ENCODE measurements around the gene PROB1.

PROB1 gene

GRCh38 chr5:139410993-139411828 lies 16.3 kb upstream of the PROB1 start:
- TF ChIP-seq EP300 (IDR thresholded peaks at IDR 0.05; ENCODE audit: borderline replicate concordance) (no peak), TAF1 (IDR thresholded peaks at IDR 0.05; ENCODE audit: low read depth) (no peak), EGR1 (IDR thresholded peaks at IDR 0.05) (no peak), ZBTB7A (IDR thresholded peaks at IDR 0.05; ENCODE audit: low read depth) (no peak), REST (IDR thresholded peaks at IDR 0.05; ENCODE audit: low read depth) (no peak), TEAD4 (IDR thresholded peaks at IDR 0.05) (no peak), FOXM1 (IDR thresholded peaks at IDR 0.05; ENCODE audit: borderline replicate concordance, low read depth) (no peak), CEBPB (IDR thresholded peaks at IDR 0.05) (no peak), NFIC (IDR thresholded peaks at IDR 0.05) (no peak), CREB1 (IDR thresholded peaks at IDR 0.05; ENCODE audit: low read depth) (no peak), RAD21 (IDR thresholded peaks at IDR 0.05; ENCODE audit: low read depth) (no peak), YY1 (IDR thresholded peaks at IDR 0.05; ENCODE audit: low read depth) (no peak), TCF12 (IDR thresholded peaks at IDR 0.05; ENCODE audit: low read depth) (no peak)
- TF ChIP-seq, protein P1, sequence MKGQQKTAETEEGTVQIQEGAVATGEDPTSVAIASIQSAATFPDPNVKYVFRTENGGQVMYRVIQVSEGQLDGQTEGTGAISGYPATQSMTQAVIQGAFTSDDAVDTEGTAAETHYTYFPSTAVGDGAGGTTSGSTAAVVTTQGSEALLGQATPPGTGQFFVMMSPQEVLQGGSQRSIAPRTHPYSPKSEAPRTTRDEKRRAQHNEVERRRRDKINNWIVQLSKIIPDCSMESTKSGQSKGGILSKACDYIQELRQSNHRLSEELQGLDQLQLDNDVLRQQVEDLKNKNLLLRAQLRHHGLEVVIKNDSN (IDR thresholded peaks at IDR 0.05), result no peak
- TF ChIP-seq, protein P2, sequence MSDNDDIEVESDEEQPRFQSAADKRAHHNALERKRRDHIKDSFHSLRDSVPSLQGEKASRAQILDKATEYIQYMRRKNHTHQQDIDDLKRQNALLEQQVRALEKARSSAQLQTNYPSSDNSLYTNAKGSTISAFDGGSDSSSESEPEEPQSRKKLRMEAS (IDR thresholded peaks at IDR 0.05), result no peak

GRCh38 chr5:139410121-139410992 lies 15.5 kb upstream of the PROB1 start:
- TF ChIP-seq EGR1 (IDR thresholded peaks at IDR 0.05) (no peak), EP300 (IDR thresholded peaks at IDR 0.05; ENCODE audit: borderline replicate concordance) (no peak), CEBPB (IDR thresholded peaks at IDR 0.05) (no peak)
- TF ChIP-seq, protein P1 (IDR thresholded peaks at IDR 0.05), result no peak

DNA sequence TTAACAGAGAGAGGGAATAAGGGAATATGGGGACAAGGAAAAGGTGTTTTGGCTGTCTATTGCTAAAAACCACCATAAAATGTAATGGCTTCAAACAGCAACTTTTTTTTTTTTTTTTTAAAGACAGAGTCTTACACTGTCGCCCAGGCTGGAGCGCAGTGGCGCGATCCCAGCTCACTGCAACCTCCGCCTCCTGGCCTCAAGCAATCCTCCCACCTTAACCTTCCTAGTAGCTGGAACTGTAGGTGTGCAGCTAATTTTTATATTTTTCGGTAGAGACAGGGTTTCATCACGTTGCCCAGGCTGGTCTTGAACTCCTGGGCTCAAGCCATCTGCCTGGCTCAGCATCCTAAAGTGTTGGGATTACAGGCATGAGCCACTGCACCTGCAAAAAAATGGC lies 13.3 kb upstream of the PROB1 start:
- no peak for TF ChIP-seq CEBPB (IDR thresholded peaks at IDR 0.05)
- TF ChIP-seq TEAD4 (IDR thresholded peaks at IDR 0.05), result no peak
- no peak for TF ChIP-seq TAF1 (IDR thresholded peaks at IDR 0.05; ENCODE audit: low read depth)

DNA sequence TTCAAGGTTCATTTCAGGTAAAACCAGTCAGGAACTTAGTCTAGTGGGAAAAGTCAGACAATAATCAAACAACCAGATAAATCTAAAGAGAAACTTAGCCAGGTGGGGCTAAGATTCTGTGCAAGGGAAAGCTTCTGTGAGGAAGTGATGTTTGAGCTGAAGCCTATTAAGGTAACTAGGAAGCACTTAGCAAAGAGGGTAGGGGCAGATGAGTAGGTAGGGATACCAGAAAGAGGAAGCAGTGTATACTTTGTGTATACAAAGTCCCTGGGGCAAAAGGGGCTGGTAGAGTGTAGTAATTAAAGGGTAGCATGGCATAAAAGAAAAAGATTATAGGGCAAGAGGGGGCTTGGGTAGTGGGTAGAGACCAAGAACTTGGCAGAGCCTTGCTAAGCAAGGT lies 12.6 kb upstream of the PROB1 start:
- TF ChIP-seq, protein P2 (IDR thresholded peaks at IDR 0.05), result no peak
- TF ChIP-seq CEBPB (IDR thresholded peaks at IDR 0.05), result no peak
- TF ChIP-seq CREB1 (IDR thresholded peaks at IDR 0.05; ENCODE audit: low read depth), result no peak
- no peak for TF ChIP-seq TEAD4 (IDR thresholded peaks at IDR 0.05)
- TF ChIP-seq ZBTB7A (IDR thresholded peaks at IDR 0.05; ENCODE audit: low read depth), result no peak
- TF ChIP-seq EGR1 (IDR thresholded peaks at IDR 0.05), result no peak
- TF ChIP-seq, protein P1 (IDR thresholded peaks at IDR 0.05), result no peak
- TF ChIP-seq RAD21 (IDR thresholded peaks at IDR 0.05; ENCODE audit: low read depth), result no peak
- TF ChIP-seq FOXM1 (IDR thresholded peaks at IDR 0.05; ENCODE audit: borderline replicate concordance, low read depth), result no peak

DNA sequence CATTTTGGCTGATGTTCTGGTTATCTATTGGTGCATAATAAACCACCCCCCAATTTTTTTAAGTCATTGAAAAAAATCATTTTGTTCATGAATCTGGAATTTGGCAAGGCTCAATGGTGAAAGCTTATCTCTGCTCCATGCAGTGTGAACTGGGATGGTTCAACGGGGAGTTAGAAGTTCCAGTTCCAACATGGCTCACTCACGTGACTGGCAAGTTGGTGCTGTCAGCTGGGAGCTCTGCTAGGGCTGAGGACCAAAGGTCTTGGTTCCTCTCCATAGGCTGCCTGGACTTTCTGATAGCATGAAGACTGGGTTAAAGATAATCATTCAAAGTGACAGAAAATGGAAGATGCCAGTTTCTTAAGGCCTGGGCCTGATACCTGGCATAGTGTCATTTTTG lies 12.1 kb upstream of the PROB1 start:
- TF ChIP-seq YY1 (IDR thresholded peaks at IDR 0.05; ENCODE audit: low read depth) (no peak), ZBTB7A (IDR thresholded peaks at IDR 0.05; ENCODE audit: low read depth) (no peak), FOXM1 (IDR thresholded peaks at IDR 0.05; ENCODE audit: borderline replicate concordance, low read depth) (no peak), EGR1 (IDR thresholded peaks at IDR 0.05) (no peak), EP300 (IDR thresholded peaks at IDR 0.05; ENCODE audit: borderline replicate concordance) (no peak), NFIC (IDR thresholded peaks at IDR 0.05) (no peak), CEBPB (IDR thresholded peaks at IDR 0.05) (no peak), TEAD4 (IDR thresholded peaks at IDR 0.05) (no peak), CREB1 (IDR thresholded peaks at IDR 0.05; ENCODE audit: low read depth) (no peak), TCF12 (IDR thresholded peaks at IDR 0.05; ENCODE audit: low read depth) (no peak), REST (IDR thresholded peaks at IDR 0.05; ENCODE audit: low read depth) (no peak), TAF1 (IDR thresholded peaks at IDR 0.05; ENCODE audit: low read depth) (no peak), RAD21 (IDR thresholded peaks at IDR 0.05; ENCODE audit: low read depth) (no peak)
- TF ChIP-seq, protein P1 (IDR thresholded peaks at IDR 0.05), result no peak
- TF ChIP-seq, protein P2 (IDR thresholded peaks at IDR 0.05), result no peak
